ENCODE results near the gene C5orf15.

GRCh38 chr5:133962131-133962530 is 6.3 kb downstream of the C5orf15 start:
- TF ChIP-seq EZH2 (IDR thresholded peaks at IDR 0.05): no peak
- TF ChIP-seq POLR2AphosphoS5 (IDR thresholded peaks at IDR 0.05; ENCODE audit: borderline replicate concordance, low read depth, low read length): no peak
- TF ChIP-seq FOXP2 (optimal IDR thresholded peaks at IDR 0.05; ENCODE audit: control extremely low read depth, extremely low read length, insufficient read depth): no peak
